ENCODE data around the gene MYO1B.

The MYO1B gene

DNA sequence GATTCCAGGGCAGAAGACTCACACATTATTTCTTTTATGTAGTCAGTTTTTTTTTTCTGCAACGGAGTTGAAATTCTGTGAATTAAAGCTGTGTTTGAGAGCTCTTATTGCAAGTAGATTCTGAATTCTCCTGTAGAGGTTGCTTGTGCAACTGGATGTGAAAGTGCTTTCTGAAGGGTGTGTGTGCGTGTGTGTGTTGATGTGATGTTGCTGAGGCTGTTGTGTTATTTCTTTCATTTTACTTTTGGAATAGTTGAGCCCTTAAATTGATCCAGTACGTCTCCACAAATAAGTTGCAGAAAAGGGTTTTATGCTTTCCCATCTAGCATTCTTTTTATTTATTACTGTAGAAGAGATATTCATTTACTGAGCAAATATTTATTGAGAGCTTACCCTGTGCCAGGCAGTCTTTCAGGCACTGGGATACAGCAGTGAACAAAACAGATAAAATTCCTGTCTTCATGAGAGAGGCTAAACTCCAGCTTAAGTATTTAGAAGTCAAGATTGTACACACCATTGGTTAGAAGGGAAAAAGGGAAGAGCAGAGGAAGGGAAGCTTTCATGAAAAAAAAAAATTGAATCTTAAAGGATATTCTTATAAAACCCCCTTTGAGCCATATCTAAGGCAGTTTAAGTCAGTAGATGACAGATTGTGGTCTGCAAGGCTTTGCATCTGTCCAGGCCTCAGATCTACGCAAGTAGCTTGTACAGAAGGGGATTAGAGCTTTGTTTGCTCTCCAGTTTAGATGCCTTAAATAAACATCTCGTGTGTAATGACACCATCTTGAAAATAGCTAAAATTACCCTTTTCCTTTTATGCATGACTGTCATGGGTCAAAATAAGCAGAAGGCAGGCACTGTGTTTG lies 58.2 kb downstream of the MYO1B start:
- Histone ChIP-seq H3K36me3 (ENCODE audit: control insufficient read depth in 2 of 2, insufficient read depth in 2 of 2, low read length in 2 of 2) (no peaks in the 10 kb centered on the region), H3K9ac (ENCODE audit: low read depth in 1 of 2, low read length in 2 of 2) (no peak overlapping the region), H3K27ac (ENCODE audit: low read depth in 2 of 2, low read length in 2 of 2) (no peak overlapping the region)

DNA sequence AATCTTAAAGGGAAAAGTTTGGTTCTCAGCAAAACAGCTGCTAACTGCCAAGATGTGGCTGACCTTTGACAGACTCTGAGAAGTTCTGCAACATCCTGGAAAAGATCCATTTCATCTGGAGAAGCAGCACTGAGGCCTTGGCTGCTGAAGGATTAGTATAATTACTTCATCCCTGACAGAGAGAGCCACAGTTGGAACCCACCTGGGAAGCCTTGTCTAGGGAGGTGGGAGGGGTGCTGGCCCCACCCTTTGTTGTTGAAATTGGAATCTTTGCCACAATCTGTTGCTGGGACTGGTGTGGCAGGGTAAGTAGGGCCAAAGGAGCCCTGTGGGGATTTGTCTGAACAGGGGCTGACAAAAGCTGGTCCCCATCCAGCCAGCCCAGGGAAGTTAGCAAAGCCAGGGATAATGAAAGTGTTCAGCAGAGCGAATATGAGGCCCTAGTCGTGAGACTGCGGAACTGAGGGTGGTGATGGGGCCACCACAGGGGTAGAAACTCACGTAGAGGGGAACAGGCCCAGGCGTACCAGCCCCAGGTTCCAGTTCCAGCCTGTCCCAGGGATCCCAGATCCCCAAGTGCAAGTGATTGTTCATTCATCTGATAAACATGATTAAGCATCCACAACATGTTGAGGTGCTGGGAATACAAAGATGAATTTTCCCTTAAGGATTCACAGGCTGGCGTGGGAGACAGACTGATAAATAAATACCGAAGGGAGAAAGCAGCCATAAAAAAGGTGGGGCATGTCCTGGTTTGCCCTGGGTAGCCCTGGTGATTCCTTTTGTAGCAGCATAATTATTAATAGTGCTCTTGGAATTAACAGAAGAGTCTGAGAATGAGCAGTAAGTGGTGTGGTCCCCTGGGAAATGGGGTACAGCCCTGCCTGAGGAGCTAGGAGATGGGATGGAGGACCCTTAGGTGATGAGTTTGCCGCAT lies 60.0 kb downstream of the MYO1B start:
- no peak overlapping the region for H3K9ac ChIP-seq (ENCODE audit: low read depth in 1 of 2, low read length in 2 of 2)
- H3K4me3 ChIP-seq (ENCODE audit: low read length in 2 of 2), result no peak overlapping the region
- H3K36me3 ChIP-seq (ENCODE audit: control insufficient read depth in 2 of 2, insufficient read depth in 2 of 2, low read length in 2 of 2), result no peaks in the 10 kb centered on the region
- H3K27me3 ChIP-seq (ENCODE audit: control insufficient read depth in 2 of 2, insufficient read depth in 2 of 2, low read length in 2 of 2), result no peaks in the 10 kb centered on the region
- H3K4me1 ChIP-seq (ENCODE audit: control insufficient read depth in 2 of 2, insufficient read depth in 2 of 2, low read length in 2 of 2), result peaks cover 0 to 17% of the 10 kb centered on the region in 2 donors
- H3K27ac ChIP-seq (ENCODE audit: low read depth in 2 of 2, low read length in 2 of 2), result peak overlapping the region; percentile 45
- H3K9me3 ChIP-seq (ENCODE audit: control insufficient read depth in 2 of 2, low read length in 2 of 2), result no peaks in the 10 kb centered on the region

More for the DNA sequence above, 58.2 kb downstream of the MYO1B start:
- Histone ChIP-seq H3K4me1 (ENCODE audit: control insufficient read depth in 2 of 2, insufficient read depth in 2 of 2, low read length in 2 of 2) (peaks cover 0 to 17% of the 10 kb centered on the region in 2 donors), H3K9me3 (ENCODE audit: control insufficient read depth in 2 of 2, low read length in 2 of 2) (no peaks in the 10 kb centered on the region), H3K4me3 (ENCODE audit: low read length in 2 of 2) (no peak overlapping the region), H3K27me3 (ENCODE audit: control insufficient read depth in 2 of 2, insufficient read depth in 2 of 2, low read length in 2 of 2) (no peaks in the 10 kb centered on the region)

DNA sequence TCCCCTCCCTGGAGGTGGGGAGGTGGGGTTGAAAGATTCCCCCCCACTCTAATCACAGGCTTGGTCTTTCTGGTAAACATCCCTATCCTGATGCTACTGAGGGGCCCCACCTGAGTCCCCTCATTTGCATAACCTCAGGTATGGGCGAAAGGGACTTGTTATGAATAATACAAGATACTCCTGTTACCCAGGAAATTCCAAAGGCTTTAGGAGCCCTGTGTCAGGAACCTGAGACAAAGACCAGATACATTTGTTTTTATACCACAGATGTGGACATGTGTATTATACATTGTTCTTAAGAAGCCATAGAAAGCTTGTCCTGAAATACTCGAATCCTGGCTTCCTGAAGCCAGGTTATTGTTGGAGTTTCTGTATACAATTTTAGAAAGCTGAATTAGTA lies 62.8 kb downstream of the MYO1B start:
- H3K4me1 ChIP-seq (ENCODE audit: control insufficient read depth in 2 of 2, insufficient read depth in 2 of 2, low read length in 2 of 2), result peaks cover 9 to 27% of the 10 kb centered on the region in 2 donors
- H3K9me3 ChIP-seq (ENCODE audit: control insufficient read depth in 2 of 2, low read length in 2 of 2), result no peaks in the 10 kb centered on the region
- H3K27me3 ChIP-seq (ENCODE audit: control insufficient read depth in 2 of 2, insufficient read depth in 2 of 2, low read length in 2 of 2), result no peaks in the 10 kb centered on the region
- H3K4me3 ChIP-seq (ENCODE audit: low read length in 2 of 2), result no peak overlapping the region
- no peak overlapping the region for H3K27ac ChIP-seq (ENCODE audit: low read depth in 2 of 2, low read length in 2 of 2)
- H3K36me3 ChIP-seq (ENCODE audit: control insufficient read depth in 2 of 2, insufficient read depth in 2 of 2, low read length in 2 of 2), result no peaks in the 10 kb centered on the region
- H3K9ac ChIP-seq (ENCODE audit: low read depth in 1 of 2, low read length in 2 of 2), result no peak overlapping the region

DNA sequence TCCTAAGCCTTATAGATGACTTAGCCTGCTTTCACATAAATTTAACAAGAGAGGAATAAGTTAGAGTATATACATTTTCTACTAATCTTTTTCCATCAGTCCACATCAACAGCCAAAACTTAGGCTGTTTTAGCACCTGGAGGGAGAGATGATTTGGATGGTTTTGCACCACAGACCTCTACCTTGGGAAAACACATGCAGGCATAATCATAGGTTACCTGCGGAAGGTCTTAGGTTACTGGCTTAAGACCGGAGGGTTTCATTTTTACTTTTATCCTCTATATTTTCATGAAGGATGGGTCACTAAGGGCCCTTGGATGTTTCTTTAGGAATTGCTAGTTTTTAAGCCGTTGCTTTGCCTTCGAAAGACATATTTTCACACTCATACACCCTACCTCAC lies 66.0 kb downstream of the MYO1B start:
- H3K27ac ChIP-seq (ENCODE audit: low read depth in 2 of 2, low read length in 2 of 2), result peak overlapping the region in 1 of 2 donors; percentile 70

DNA sequence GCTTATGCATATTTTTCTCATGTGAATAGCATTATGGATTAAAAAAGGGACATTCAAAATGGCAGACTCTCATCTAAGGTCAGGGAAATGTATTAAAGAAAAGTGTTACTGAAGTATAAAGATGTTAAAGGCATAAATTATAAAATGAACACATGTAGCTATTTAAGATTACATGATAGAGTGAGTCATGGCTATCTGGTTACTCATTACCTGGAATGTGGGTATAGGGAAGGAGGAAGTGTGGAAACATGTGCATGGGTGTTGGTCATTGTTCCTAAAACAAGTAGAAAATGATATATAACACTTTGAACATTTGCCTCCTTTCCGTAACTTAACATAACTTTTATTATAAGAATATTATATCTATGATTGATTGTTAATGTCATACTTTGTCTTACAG lies 66.4 kb downstream of the MYO1B start:
- H3K4me1 ChIP-seq (ENCODE audit: control insufficient read depth in 2 of 2, insufficient read depth in 2 of 2, low read length in 2 of 2), result peaks cover 9 to 10% of the 10 kb centered on the region in 2 donors
- no peak overlapping the region for H3K9ac ChIP-seq (ENCODE audit: low read depth in 1 of 2, low read length in 2 of 2)
- H3K36me3 ChIP-seq (ENCODE audit: control insufficient read depth in 2 of 2, insufficient read depth in 2 of 2, low read length in 2 of 2), result no peaks in the 10 kb centered on the region
- H3K4me3 ChIP-seq (ENCODE audit: low read length in 2 of 2), result no peak overlapping the region
- no peaks in the 10 kb centered on the region for H3K9me3 ChIP-seq (ENCODE audit: control insufficient read depth in 2 of 2, low read length in 2 of 2)
- H3K27ac ChIP-seq (ENCODE audit: low read depth in 2 of 2, low read length in 2 of 2), result peak overlapping the region in 1 of 2 donors; percentile 70
- no peaks in the 10 kb centered on the region for H3K27me3 ChIP-seq (ENCODE audit: control insufficient read depth in 2 of 2, insufficient read depth in 2 of 2, low read length in 2 of 2)

More for the DNA sequence above, 66.0 kb downstream of the MYO1B start:
- H3K36me3 ChIP-seq (ENCODE audit: control insufficient read depth in 2 of 2, insufficient read depth in 2 of 2, low read length in 2 of 2), result no peaks in the 10 kb centered on the region
- H3K9me3 ChIP-seq (ENCODE audit: control insufficient read depth in 2 of 2, low read length in 2 of 2), result no peaks in the 10 kb centered on the region
- peaks cover 9 to 10% of the 10 kb centered on the region in 2 donors for H3K4me1 ChIP-seq (ENCODE audit: control insufficient read depth in 2 of 2, insufficient read depth in 2 of 2, low read length in 2 of 2)
- no peak overlapping the region for H3K4me3 ChIP-seq (ENCODE audit: low read length in 2 of 2)
- no peak overlapping the region for H3K9ac ChIP-seq (ENCODE audit: low read depth in 1 of 2, low read length in 2 of 2)
- no peaks in the 10 kb centered on the region for H3K27me3 ChIP-seq (ENCODE audit: control insufficient read depth in 2 of 2, insufficient read depth in 2 of 2, low read length in 2 of 2)

DNA sequence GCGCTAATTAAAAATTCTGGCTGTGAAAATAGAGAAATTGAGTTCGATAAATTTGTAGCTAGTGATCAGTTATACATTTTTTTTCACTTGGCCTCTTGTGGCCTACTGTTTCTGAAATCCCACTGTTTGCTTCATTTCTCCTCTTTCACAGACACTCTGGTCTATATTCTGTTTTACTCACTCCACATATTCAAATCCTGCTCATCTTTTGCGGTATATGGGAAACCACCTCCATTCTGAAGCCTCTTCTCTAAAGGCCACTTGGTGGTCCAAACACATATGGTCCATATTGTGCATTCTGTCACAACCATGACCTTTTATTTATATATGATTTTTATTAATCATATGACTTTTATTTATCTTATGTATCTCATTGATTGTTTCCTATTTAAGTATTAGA lies 67.0 kb downstream of the MYO1B start:
- Histone ChIP-seq H3K27me3 (ENCODE audit: control insufficient read depth in 2 of 2, insufficient read depth in 2 of 2, low read length in 2 of 2) (no peaks in the 10 kb centered on the region), H3K4me3 (ENCODE audit: low read length in 2 of 2) (no peak overlapping the region), H3K27ac (ENCODE audit: low read depth in 2 of 2, low read length in 2 of 2) (peak overlapping the region; percentile 38 to 62), H3K4me1 (ENCODE audit: control insufficient read depth in 2 of 2, insufficient read depth in 2 of 2, low read length in 2 of 2) (peaks cover 13 to 14% of the 10 kb centered on the region in 2 donors), H3K36me3 (ENCODE audit: control insufficient read depth in 2 of 2, insufficient read depth in 2 of 2, low read length in 2 of 2) (no peaks in the 10 kb centered on the region), H3K9me3 (ENCODE audit: control insufficient read depth in 2 of 2, low read length in 2 of 2) (no peaks in the 10 kb centered on the region), H3K9ac (ENCODE audit: low read depth in 1 of 2, low read length in 2 of 2) (no peak overlapping the region)

DNA sequence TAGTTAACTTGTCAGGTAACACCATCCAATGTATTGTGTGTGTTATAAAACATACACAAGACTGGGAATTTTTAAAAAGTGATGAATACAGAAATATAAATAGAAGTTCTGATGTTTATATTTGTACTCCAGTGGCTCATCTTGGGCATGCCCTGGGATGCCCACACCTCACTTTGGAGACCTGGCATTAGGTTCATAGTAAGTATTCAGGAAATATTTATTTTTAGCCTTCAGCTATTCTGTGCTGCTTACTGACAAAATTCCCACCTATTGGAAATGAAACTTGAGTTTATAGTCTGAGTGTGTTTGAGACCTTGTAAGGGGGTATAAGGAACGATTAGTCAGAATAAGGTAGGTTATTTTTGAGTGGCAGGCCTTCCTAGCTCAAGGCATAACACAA lies 67.5 kb downstream of the MYO1B start:
- Histone ChIP-seq H3K4me3 (ENCODE audit: low read length in 2 of 2) (no peak overlapping the region), H3K36me3 (ENCODE audit: control insufficient read depth in 2 of 2, insufficient read depth in 2 of 2, low read length in 2 of 2) (no peaks in the 10 kb centered on the region), H3K27ac (ENCODE audit: low read depth in 2 of 2, low read length in 2 of 2) (no peak overlapping the region), H3K9ac (ENCODE audit: low read depth in 1 of 2, low read length in 2 of 2) (no peak overlapping the region), H3K4me1 (ENCODE audit: control insufficient read depth in 2 of 2, insufficient read depth in 2 of 2, low read length in 2 of 2) (peaks cover 14 to 18% of the 10 kb centered on the region in 2 donors), H3K27me3 (ENCODE audit: control insufficient read depth in 2 of 2, insufficient read depth in 2 of 2, low read length in 2 of 2) (no peaks in the 10 kb centered on the region), H3K9me3 (ENCODE audit: control insufficient read depth in 2 of 2, low read length in 2 of 2) (no peaks in the 10 kb centered on the region)

DNA sequence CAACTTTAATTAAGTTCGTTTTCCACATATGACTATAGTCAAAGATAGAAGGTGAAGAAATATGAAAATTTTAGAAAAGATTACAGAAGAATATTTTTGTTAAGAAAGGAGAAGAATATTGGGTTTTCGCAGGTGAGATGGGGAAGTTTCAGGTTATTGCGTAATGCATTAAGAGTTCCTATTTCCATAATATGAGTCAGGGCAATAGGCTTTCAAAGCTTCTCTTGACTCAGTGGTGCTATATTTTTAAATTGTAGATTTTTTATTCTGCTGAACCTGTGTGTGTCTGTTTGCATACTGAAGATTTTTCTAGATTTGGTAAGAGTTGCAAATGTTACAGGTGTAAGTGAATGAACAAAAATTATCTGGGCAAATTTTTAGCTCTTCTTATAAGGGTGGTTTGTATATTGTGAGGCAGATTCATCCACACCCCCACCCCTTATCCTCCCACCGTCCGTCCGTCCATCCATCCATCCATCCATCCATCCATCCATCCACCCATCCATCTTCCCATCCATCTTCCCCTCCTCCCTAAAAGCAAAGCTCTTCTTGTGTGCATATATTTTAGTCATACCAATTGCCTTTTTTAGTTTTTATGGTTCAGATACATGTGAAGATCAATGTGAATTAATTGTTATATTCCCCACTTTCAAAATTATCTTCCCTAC lies 69.6 kb downstream of the MYO1B start:
- Histone ChIP-seq H3K9ac (ENCODE audit: low read depth in 1 of 2, low read length in 2 of 2) (no peak overlapping the region), H3K4me3 (ENCODE audit: low read length in 2 of 2) (no peak overlapping the region), H3K27me3 (ENCODE audit: control insufficient read depth in 2 of 2, insufficient read depth in 2 of 2, low read length in 2 of 2) (no peaks in the 10 kb centered on the region), H3K9me3 (ENCODE audit: control insufficient read depth in 2 of 2, low read length in 2 of 2) (no peaks in the 10 kb centered on the region), H3K4me1 (ENCODE audit: control insufficient read depth in 2 of 2, insufficient read depth in 2 of 2, low read length in 2 of 2) (peaks cover 31 to 37% of the 10 kb centered on the region in 2 donors), H3K36me3 (ENCODE audit: control insufficient read depth in 2 of 2, insufficient read depth in 2 of 2, low read length in 2 of 2) (no peaks in the 10 kb centered on the region), H3K27ac (ENCODE audit: low read depth in 2 of 2, low read length in 2 of 2) (no peak overlapping the region)

DNA sequence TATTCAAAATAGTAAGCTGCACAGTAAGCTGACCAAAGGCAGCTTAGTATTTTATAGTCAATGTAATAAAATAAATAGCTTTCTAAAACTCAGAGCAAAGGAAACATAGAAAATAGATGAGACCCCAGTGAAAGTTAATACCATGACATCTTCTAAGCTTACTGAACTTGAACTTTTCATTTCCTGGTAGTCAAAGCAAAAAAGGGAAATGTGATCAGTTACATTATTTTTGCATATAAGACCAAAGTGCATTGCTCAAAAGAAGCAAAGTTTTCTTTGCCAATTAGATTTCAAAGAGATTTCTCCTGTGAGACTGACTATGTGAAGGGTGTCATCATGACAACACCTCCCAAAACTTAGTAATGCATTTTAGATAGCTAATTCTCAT lies 70.2 kb downstream of the MYO1B start:
- no peaks in the 10 kb centered on the region for H3K9me3 ChIP-seq (ENCODE audit: control insufficient read depth in 2 of 2, low read length in 2 of 2)
- H3K27ac ChIP-seq (ENCODE audit: low read depth in 2 of 2, low read length in 2 of 2), result no peak overlapping the region
- peaks cover 31 to 37% of the 10 kb centered on the region in 2 donors for H3K4me1 ChIP-seq (ENCODE audit: control insufficient read depth in 2 of 2, insufficient read depth in 2 of 2, low read length in 2 of 2)
- no peaks in the 10 kb centered on the region for H3K27me3 ChIP-seq (ENCODE audit: control insufficient read depth in 2 of 2, insufficient read depth in 2 of 2, low read length in 2 of 2)
- no peak overlapping the region for H3K9ac ChIP-seq (ENCODE audit: low read depth in 1 of 2, low read length in 2 of 2)
- H3K4me3 ChIP-seq (ENCODE audit: low read length in 2 of 2), result no peak overlapping the region
- no peaks in the 10 kb centered on the region for H3K36me3 ChIP-seq (ENCODE audit: control insufficient read depth in 2 of 2, insufficient read depth in 2 of 2, low read length in 2 of 2)
